Measurements from ENCODE around the gene FAM228A.

Gene FAM228A

DNA sequence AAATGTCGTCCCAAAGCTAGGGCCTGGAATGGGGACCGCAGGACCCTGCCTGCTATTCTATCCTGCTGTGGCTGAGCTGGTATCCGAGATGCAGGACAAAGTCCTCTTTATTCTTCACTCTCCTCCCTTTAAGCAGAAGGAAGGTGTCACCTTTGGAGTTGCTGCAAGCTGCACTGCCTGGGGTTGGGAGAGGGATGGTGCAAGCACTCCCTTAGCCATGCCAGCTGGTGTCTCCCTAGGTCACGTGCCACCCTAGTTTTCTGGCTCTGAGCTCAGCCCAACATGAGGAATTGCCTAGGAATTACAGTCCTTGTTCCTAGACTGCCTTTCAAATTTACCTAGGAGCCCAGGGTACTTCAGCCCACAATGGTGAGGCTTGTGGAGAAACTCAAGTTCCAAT lies 21.4 kb upstream of the FAM228A start:
- DNase-seq, result no peak
- H3K36me3 ChIP-seq, result no peaks in the 10 kb centered on the region; the same call in 1 of the 2 replicates
- H3K27ac ChIP-seq, result no peak overlapping the region
- no peak overlapping the region for H3K4me3 ChIP-seq (ENCODE audit: low read depth, low read length)
- TF ChIP-seq, protein P1, sequence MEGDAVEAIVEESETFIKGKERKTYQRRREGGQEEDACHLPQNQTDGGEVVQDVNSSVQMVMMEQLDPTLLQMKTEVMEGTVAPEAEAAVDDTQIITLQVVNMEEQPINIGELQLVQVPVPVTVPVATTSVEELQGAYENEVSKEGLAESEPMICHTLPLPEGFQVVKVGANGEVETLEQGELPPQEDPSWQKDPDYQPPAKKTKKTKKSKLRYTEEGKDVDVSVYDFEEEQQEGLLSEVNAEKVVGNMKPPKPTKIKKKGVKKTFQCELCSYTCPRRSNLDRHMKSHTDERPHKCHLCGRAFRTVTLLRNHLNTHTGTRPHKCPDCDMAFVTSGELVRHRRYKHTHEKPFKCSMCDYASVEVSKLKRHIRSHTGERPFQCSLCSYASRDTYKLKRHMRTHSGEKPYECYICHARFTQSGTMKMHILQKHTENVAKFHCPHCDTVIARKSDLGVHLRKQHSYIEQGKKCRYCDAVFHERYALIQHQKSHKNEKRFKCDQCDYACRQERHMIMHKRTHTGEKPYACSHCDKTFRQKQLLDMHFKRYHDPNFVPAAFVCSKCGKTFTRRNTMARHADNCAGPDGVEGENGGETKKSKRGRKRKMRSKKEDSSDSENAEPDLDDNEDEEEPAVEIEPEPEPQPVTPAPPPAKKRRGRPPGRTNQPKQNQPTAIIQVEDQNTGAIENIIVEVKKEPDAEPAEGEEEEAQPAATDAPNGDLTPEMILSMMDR (IDR thresholded peaks at IDR 0.05; ENCODE audit: low read depth, low read length), result no peak
- H3K9me3 ChIP-seq (ENCODE audit: severe bottlenecking), result peaks cover 4% of the 10 kb centered on the region
- H3K27me3 ChIP-seq (ENCODE audit: insufficient read depth, low read depth, severe bottlenecking), result no peaks in the 10 kb centered on the region

DNA sequence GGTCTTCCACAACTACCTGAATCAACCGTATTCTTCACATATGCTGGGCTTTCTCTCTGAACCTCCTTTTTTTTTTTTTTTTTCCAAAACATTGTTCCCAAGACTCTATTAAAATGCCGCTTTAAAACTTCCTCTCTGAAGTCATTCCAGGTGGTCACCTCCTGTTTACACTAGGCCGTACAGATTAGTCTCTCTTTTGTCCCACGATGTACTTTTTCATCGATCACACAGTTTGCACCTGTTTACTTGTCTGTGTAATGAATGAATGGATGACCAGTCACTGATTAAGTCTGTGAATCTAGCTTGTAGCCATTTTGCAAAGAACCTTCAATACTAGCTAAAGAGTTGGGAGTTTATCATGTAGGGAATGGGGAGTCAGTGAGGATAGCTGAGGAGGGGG lies 16.7 kb upstream of the FAM228A start:
- no peak overlapping the region for H3K4me3 ChIP-seq (ENCODE audit: low read depth, low read length)
- TF ChIP-seq, protein P1 (IDR thresholded peaks at IDR 0.05; ENCODE audit: low read depth, low read length), result no peak
- no peak for DNase-seq

DNA sequence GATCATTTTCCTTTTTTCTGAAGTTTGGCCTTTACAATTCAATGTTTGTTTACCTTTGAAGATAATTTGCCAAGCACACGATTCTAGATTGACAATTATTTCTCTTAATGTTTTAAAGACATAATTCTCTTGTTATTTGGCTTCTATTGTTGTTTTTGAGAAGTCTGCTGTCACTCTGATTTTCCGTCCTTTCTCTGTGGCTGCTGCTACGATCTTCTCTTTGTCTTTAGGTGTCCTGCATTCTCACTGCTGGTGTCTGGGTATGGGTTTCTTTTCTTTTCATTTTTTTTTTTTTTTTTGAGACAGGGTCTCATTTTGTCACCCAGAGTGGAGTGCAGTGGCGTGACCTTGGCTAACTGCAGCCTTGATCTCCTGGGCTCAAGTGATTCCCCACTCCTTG lies 15.1 kb upstream of the FAM228A start:
- no peak for DNase-seq
- no peaks in the 10 kb centered on the region for H3K36me3 ChIP-seq
- H3K4me3 ChIP-seq (ENCODE audit: low read depth, low read length), result no peak overlapping the region
- TF ChIP-seq, protein P1 (IDR thresholded peaks at IDR 0.05; ENCODE audit: low read depth, low read length), result no peak
- peaks cover 9% of the 10 kb centered on the region for H3K9me3 ChIP-seq (ENCODE audit: severe bottlenecking)
- H3K27me3 ChIP-seq (ENCODE audit: insufficient read depth, low read depth, severe bottlenecking), result no peaks in the 10 kb centered on the region
- H3K27ac ChIP-seq, result no peak overlapping the region

More for the DNA sequence above, 16.7 kb upstream of the FAM228A start:
- Histone ChIP-seq H3K36me3 (no peaks in the 10 kb centered on the region; the same call in 1 of the 2 replicates), H3K9me3 (ENCODE audit: severe bottlenecking) (peaks cover 9% of the 10 kb centered on the region), H3K27ac (no peak overlapping the region), H3K27me3 (ENCODE audit: insufficient read depth, low read depth, severe bottlenecking) (no peaks in the 10 kb centered on the region)

DNA sequence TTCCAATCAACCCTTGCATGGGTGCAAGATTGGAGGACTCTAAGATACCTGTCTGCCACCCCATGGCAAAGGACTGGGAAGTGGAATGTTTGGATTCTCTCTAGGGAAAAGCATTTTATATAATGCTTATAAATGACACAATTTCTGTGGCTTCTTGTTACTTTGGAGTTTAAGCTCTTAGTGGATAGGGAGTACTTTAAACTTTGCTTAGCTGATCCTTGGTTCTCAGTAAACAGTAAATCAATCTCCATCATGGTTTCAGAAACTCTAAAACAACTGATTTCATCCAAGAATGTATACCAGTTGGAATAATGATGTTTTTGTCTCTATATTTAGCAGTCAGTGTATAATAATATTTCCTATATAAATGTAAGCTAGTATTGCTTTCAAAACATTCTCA lies 14.1 kb upstream of the FAM228A start:
- Histone ChIP-seq H3K4me3 (ENCODE audit: low read depth, low read length) (no peak overlapping the region), H3K36me3 (no peaks in the 10 kb centered on the region), H3K9me3 (ENCODE audit: severe bottlenecking) (peaks cover 9% of the 10 kb centered on the region), H3K27ac (no peak overlapping the region), H3K27me3 (ENCODE audit: insufficient read depth, low read depth, severe bottlenecking) (no peaks in the 10 kb centered on the region)
- DNase-seq, result no peak
- TF ChIP-seq, protein P1 (IDR thresholded peaks at IDR 0.05; ENCODE audit: low read depth, low read length), result no peak

DNA sequence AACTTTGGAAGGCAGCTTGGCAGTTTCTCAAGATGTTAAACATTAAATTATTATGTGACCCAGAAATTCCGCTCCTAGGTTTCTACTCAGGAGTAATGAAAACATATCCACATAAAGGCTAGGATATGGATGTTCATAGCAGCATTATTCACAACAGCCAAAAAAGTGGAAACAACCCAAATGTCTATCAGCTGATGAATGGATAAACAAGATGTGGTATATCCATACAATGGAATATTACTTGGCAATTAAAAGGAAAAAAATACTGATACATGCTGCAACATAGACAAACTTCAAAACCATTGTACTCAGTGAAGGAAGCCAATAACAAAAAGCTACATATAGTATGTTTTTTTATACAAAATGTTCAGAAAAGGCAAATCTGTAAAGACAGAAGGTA lies 12.4 kb upstream of the FAM228A start:
- DNase-seq, result no peak
- Histone ChIP-seq H3K27me3 (ENCODE audit: insufficient read depth, low read depth, severe bottlenecking) (no peaks in the 10 kb centered on the region), H3K9me3 (ENCODE audit: severe bottlenecking) (peaks cover 9% of the 10 kb centered on the region), H3K4me3 (ENCODE audit: low read depth, low read length) (no peak overlapping the region), H3K36me3 (no peaks in the 10 kb centered on the region), H3K27ac (no peak overlapping the region)
- TF ChIP-seq, protein P1 (IDR thresholded peaks at IDR 0.05; ENCODE audit: low read depth, low read length), result no peak

DNA sequence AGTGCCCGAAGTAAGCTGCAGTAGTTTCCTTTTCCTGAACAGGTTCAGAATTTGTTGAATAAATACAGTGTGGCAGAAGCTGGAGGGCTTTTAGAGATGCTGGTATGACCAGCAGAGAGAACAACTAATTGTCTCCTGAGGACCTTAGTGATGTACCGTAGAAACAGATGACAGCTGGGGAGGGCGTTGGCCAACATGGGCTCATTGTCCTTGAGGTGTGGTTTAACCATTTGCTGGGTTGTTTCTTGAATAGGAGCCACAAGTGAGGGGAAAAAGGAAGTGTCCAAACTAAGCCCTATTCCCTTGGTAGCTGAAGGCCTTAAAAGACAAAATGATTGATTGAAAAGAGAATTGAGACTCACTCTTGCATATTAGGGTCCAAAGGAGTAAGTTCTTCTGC lies 11.7 kb upstream of the FAM228A start:
- no peaks in the 10 kb centered on the region for H3K27me3 ChIP-seq (ENCODE audit: insufficient read depth, low read depth, severe bottlenecking)
- H3K9me3 ChIP-seq (ENCODE audit: severe bottlenecking), result peaks cover 9% of the 10 kb centered on the region
- DNase-seq, result no peak
- no peaks in the 10 kb centered on the region for H3K36me3 ChIP-seq
- H3K4me3 ChIP-seq (ENCODE audit: low read depth, low read length), result no peak overlapping the region
- H3K27ac ChIP-seq, result no peak overlapping the region
- TF ChIP-seq, protein P1 (IDR thresholded peaks at IDR 0.05; ENCODE audit: low read depth, low read length), result no peak
